GM19025 (cell line): Measurements from ENCODE around the gene BPTF.
A peak's percentile ranks its signal among the peaks of the same experiment; 100 is the strongest.
"Not testable (repeated sequence)": the region's sequence is repeated elsewhere in the genome, so short reads cannot be mapped to it uniquely, and the experiment has no call there.

Source experiments
- ATAC-seq: cut with Tn5 transposase; IDR thresholded peaks from one replicate; pipeline ENCODE4 v1.9.1; 2021; ENCODE audit warnings: mild to moderate bottlenecking, low read depth, moderate library complexity; ENCODE audit not compliant: unreplicated experiment

BPTF gene

GRCh38 chr17:67824735-67825626 lies at the start of gene BPTF:
Gene BPTF, plus strand, starts transcription at chr17:67825503. Its CDS starts 222 bp downstream, at chr17:67825725.
- peak; percentile 87 for ATAC-seq

- ATAC-seq = no peak
Measured at GRCh38 chr17:67779098-67779672, 46.1 kb upstream of the BPTF start.

GRCh38 chr17:67784364-67785121 lies 40.8 kb upstream of the BPTF start:
- no peak for ATAC-seq

GRCh38 chr17:67785122-67785477 lies 40.2 kb upstream of the BPTF start:
- no peak for ATAC-seq

GRCh38 chr17:67785504-67785903 lies 39.8 kb upstream of the BPTF start:
- ATAC-seq = no peak

- no peak for ATAC-seq
Measured at GRCh38 chr17:67800495-67800928, 24.8 kb upstream of the BPTF start.

- ATAC-seq = no peak
Measured at GRCh38 chr17:67801626-67802175, 23.6 kb upstream of the BPTF start.

- ATAC-seq = no peak
Measured at GRCh38 chr17:67810464-67810863, 14.8 kb upstream of the BPTF start.

- not testable (repeated sequence) for ATAC-seq
Measured at GRCh38 chr17:67812380-67812779, 12.9 kb upstream of the BPTF start.

- ATAC-seq = no peak
Measured at GRCh38 chr17:67813803-67814180, 11.5 kb upstream of the BPTF start.

GRCh38 chr17:67818110-67819002 lies 6.9 kb upstream of the BPTF start:
- no peak for ATAC-seq

GRCh38 chr17:67819722-67820121 lies 5.6 kb upstream of the BPTF start:
- no peak for ATAC-seq

- no peak for ATAC-seq
Measured at GRCh38 chr17:67821871-67822367, 3.4 kb upstream of the BPTF start.

GRCh38 chr17:67825627-67826601 lies 611 bp downstream of the BPTF start:
- ATAC-seq = peak; percentile 40

GRCh38 chr17:67829331-67829730 lies 4.0 kb downstream of the BPTF start:
- ATAC-seq = no peak

GRCh38 chr17:67830440-67830839 lies 5.1 kb downstream of the BPTF start:
- ATAC-seq = no peak

GRCh38 chr17:67831268-67831667 lies 6.0 kb downstream of the BPTF start:
- ATAC-seq = no peak

GRCh38 chr17:67833134-67833533 lies 7.8 kb downstream of the BPTF start:
- ATAC-seq = no peak
